Heart right ventricle (tissue), 16 donors: ENCODE data around the gene NECTIN3. TPM values are rescaled to one million over a fixed set of nuclear protein-coding genes. Genes with fewer than 3 reads are reported as not detected.

Experiments
- ATAC-seq, 8 donors: fragments of 200-7000 bp; cut with Tn5 transposase; one replicate each; pipeline ENCODE4 v1.9.1; 2020; ENCODE audit warnings: mild to moderate bottlenecking in 8 of 8, moderate library complexity in 8 of 8, moderate number of reproducible peaks in 1 of 8
- DNase-seq, 2 donors: peaks; one replicate each; pipeline ENCODE4 v3.0.0-alpha.2; 2020
- H3K27ac ChIP-seq, 10 donors: fragments of 200-600 bp; sonication (generic) in 2 of 10; one replicate each; pipeline versions ENCODE4 v1.5.0 to v1.8.0; 2020 to 2022; ENCODE audit warnings: mild to moderate bottlenecking in 3 of 10
- H3K27me3 ChIP-seq, 7 donors: fragments of 200-600 bp; one replicate each; pipeline ENCODE4 v1.8.0; 2021 to 2022; ENCODE audit warnings: mild to moderate bottlenecking in 2 of 7
- H3K36me3 ChIP-seq, 9 donors: fragments of 200-600 bp; sonication (generic) in 1 of 9; one replicate each; pipeline versions ENCODE4 v1.5.0 to v1.8.0; 2020 to 2022; ENCODE audit warnings: mild to moderate bottlenecking in 2 of 9
- H3K4me1 ChIP-seq, 9 donors: fragments of 200-600 bp; sonication (generic) in 1 of 9; one replicate each; pipeline versions ENCODE4 v1.5.0 to v1.8.0; 2020 to 2022; ENCODE audit warnings: mild to moderate bottlenecking in 4 of 9
- H3K4me3 ChIP-seq, 10 donors: fragments of 200-600 bp; sonication (generic) in 2 of 10; one replicate each; pipeline versions ENCODE4 v1.5.0 to v1.8.0; 2020 to 2022; ENCODE audit warnings: mild to moderate bottlenecking in 7 of 10, moderate library complexity in 2 of 10
- H3K9me3 ChIP-seq, 11 donors: fragments of 200-600 bp in 10 of 11; sonication (generic) in 2 of 11; one replicate each; pipeline versions ENCODE4 v1.5.0 to v1.8.0; 2013 to 2022; ENCODE audit warnings: mild to moderate bottlenecking in 2 of 11, control low read depth in 1 of 11, moderate library complexity in 1 of 11
- CTCF ChIP-seq, 9 donors: fragments of 200-600 bp; sonication (generic) in 2 of 9; IDR thresholded peaks; one replicate each; pipeline versions ENCODE4 v1.5.0 to v1.8.0; 2021 to 2022; ENCODE audit warnings: antibody characterized with exemption in 9 of 9, mild to moderate bottlenecking in 5 of 9, moderate library complexity in 1 of 9
- WGBS, 2 donors: extraction: QIAGEN DNeasy Blood & Tissue Kit; methylation state at CpG; one replicate each; pipeline ENCODE4 v1.1.7; 2013; ENCODE audit warnings: inconsistent platforms in 1 of 2; 5-methylcytosine and 5-hydroxymethylcytosine counted together
- intact Hi-C, 10 donors: fragments of 100-400 bp; cut with DNase I; formaldehyde crosslinking; loops; one replicate each; pipeline versions ENCODE4 v1.11.1 to v1.14.2; 2022
- polyA plus RNA-seq, 2 donors: library from polyadenylated mRNA; stranded (reverse); fragments of 200-250 nt; gene quantifications; one replicate each; pipeline ENCODE4 v1.2.3, GENCODE V29; 2013
- total RNA-seq, 10 donors: library from RNA; stranded (reverse); fragmentation: NEBNext Ultra II Directional in 3 of 10; extraction: Animal tissue kit (Norgen Biotek cat#: 25700) in 3 of 10; gene quantifications; one replicate each; pipeline versions ENCODE4 v1.2.1 to v1.2.4, GENCODE V29; 2021 to 2023
- donor health status: Arrhythmogenic right ventricular cardiomyopathy.
- donor health status: ischemic (EF 13 %, LVEDD 7.1; RV severe dilation, severe dysfunction).
- donor health status: healthy with polysubstance abuse.
- donor health status: DM: no; HTN: yes; CAD: no.
- donor health status: DM: no; HTN: no; CAD: no.
- donor health status: ischemic (EF 25% LVEDD 6.9; RV normal size, moderate dysfunction).
- donor health status: ischemic (EF 25% LVEDD 5.7; RV mildly dilated, moderate dysfunction).
- donor health status: healthy.
- donor health status: DM: yes; HTN: yes; CAD: no.
- donor health status: Ischemic cardiomyopathy.
- donor health status: ischemic (EF 35%, LVEDD 5.7; RV mildly dilated, moderate dysfunction).
- donor health status: nonischemic (EF 11% LVEDD 7.7; RV severe dilation, severe dysfunction).
- donor health status: DM: yes; HTN: yes; CAD: no.
- donor health status: PGD.
- donor health status: ischemic (EF 29% LVEDD 5.4; RV normal size, mild dysfunction).
- donor health status: nonischemic (EF 23%, LVEDD 6.1; RV moderate dilation, normal function).

The NECTIN3 gene
- total and polyA plus RNA-seq, 12 donors, result 2.6 to 11.5 (median 7.8) TPM

DNA sequence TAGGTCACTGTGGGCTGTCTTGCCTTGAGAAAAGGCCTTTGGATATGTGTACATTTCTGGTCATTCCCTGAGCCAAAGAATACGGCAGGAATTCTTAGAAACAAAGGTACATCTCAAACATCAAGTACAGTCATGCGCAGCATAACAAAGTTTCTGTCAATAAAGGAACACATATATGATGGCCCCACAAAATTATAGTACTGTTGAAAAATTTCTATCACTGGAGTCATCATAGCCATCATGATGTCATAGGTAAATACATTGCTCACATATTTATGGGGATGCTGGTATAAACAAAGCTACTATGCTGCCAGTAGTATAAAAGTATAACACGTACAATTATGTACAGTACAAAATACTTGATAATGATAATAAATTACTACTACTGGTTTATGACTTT, 38.9 kb upstream of the NECTIN3 start:
- 88 to 95% methylated on average over 3 of the region's 3 CpGs for WGBS, 2 donors
- H3K9me3 ChIP-seq, result peaks cover 0 to 21% (median 12%) of the 10 kb centered on the region in 11 donors
- no peaks in the 10 kb centered on the region for H3K4me1 ChIP-seq
- no peaks in the 10 kb centered on the region for H3K36me3 ChIP-seq
- ATAC-seq, result no peak
- H3K27me3 ChIP-seq, result no peaks in the 10 kb centered on the region
- H3K27ac ChIP-seq, result no peak overlapping the region
- no peak for TF ChIP-seq CTCF (IDR thresholded peaks at IDR 0.05)
- DNase-seq, result no peak
- H3K4me3 ChIP-seq, result no peak overlapping the region
- intact Hi-C loops, result no loop called here

DNA sequence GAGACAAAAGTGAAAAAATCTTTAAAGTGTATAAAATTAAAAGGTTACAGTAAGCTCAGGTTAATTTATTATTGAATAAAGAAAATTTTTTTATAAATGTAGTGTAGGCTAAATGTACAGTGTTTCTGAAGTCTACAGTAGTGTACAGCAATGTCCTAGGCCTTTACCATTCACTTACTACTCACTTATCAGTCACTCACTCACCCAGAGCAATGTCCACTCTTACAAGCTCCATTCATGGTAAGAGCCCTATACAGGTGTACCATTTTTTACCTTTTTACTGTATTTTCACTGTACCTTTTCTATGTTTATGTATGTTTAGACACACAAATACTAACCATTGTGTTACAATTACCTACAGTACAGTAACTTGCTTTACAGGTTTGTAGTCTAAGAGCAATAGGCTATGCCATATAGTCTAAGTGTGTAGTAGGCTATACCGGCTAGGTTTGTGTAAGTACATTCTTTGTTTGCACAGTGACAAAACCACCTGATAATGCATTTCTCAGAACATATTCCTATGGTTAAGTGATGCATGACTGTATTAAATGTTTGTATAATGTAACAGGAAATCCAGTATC, 38.1 kb upstream of the NECTIN3 start:
- intact Hi-C loops, result no loop called here
- WGBS, 2 donors, result 90 to 93% methylated on average over 1 of the region's 1 CpG
- Histone ChIP-seq H3K4me3 (no peak overlapping the region), H3K27ac (no peak overlapping the region), H3K9me3 (peaks cover 0 to 25% (median 19%) of the 10 kb centered on the region in 11 donors), H3K27me3 (no peaks in the 10 kb centered on the region), H3K36me3 (no peaks in the 10 kb centered on the region), H3K4me1 (no peaks in the 10 kb centered on the region)
- no peak for ATAC-seq
- DNase-seq, result no peak
- TF ChIP-seq CTCF (IDR thresholded peaks at IDR 0.05), result no peak

GRCh38 chr3:111035316-111035715, 36.3 kb upstream of the NECTIN3 start:
- H3K4me3 ChIP-seq, result no peak overlapping the region
- DNase-seq, result no peak
- no peak for ATAC-seq
- no peak overlapping the region for H3K27ac ChIP-seq
- peaks cover 0 to 25% (median 19%) of the 10 kb centered on the region in 11 donors for H3K9me3 ChIP-seq
- no peaks in the 10 kb centered on the region for H3K36me3 ChIP-seq
- intact Hi-C loops, result no loop called here
- no peaks in the 10 kb centered on the region for H3K27me3 ChIP-seq
- TF ChIP-seq CTCF (IDR thresholded peaks at IDR 0.05), result no peak
- no peaks in the 10 kb centered on the region for H3K4me1 ChIP-seq
- WGBS, 2 donors, result 70 to 80% methylated on average over 2 of the region's 2 CpGs

- DNase-seq, result no peak
- ATAC-seq, result no peak
- no peak for TF ChIP-seq CTCF (IDR thresholded peaks at IDR 0.05)
- H3K9me3 ChIP-seq, result peaks cover 0 to 25% (median 19%) of the 10 kb centered on the region in 11 donors
- H3K4me1 ChIP-seq, result no peaks in the 10 kb centered on the region
- 94 to 95% methylated on average over 2 of the region's 2 CpGs for WGBS, 2 donors
- no peaks in the 10 kb centered on the region for H3K36me3 ChIP-seq
- intact Hi-C loops, result no loop called here
- no peaks in the 10 kb centered on the region for H3K27me3 ChIP-seq
- H3K4me3 ChIP-seq, result no peak overlapping the region
- H3K27ac ChIP-seq, result no peak overlapping the region
Observed at GRCh38 chr3:111035902-111036301, 35.7 kb upstream of the NECTIN3 start.
